Pons (tissue), 1 donor: Measurements from ENCODE around the gene ACOT6.
"Not testable (repeated sequence)": the region's sequence is repeated elsewhere in the genome, so short reads cannot be mapped to it uniquely, and the experiment has no call there.

ENCODE experiments used
- DNase-seq: peaks from one replicate; pipeline ENCODE4 v3.0.0-alpha.2; 2016; ENCODE audit warnings: low spot score

The ACOT6 gene

DNA sequence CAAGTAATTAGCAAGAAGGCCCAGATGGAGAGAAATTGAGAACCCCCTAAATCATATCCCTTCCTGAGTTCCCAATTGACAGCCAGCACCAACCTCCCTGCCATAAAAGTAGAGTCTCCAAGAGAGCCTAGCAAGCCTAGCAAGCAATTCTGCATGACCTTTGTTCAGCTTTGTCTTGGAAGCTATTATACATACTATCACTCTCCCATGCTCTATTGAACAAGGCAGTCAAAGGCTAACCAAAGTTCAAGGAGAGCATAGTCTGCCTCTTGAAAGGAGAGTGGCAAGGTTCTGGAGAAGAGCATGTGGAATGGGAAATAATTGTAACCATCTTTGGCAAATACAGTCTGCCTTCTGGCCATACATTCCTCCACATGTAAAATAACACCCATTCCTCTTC, 12.8 kb upstream of the ACOT6 start:
- DNase-seq, result no peak

- no peak for DNase-seq
These were observed 9.3 kb upstream of the ACOT6 start for GRCh38 chr14:73602994-73603393.

- DNase-seq, result no peak
These were observed 6.0 kb upstream of the ACOT6 start for GRCh38 chr14:73606271-73606670.

DNA sequence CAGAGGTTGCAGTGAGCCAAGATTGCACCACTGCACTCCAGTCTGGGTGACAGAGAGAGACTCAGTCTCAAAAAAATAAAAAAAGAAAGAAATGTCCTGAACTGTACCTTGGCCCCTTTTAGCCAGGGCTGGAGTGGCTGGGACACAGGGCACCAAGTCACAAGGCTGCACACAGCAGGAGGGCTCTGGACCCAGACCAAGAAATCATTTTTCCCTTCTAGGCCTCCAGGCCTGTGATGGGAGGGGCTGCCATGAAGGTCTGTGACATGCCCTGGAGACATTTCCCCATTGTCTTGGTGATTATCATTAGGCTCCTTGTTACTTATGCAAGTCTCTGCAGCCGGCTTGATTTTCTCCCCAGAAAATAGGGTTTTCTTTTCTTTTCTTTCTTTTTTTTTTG, 5.1 kb upstream of the ACOT6 start:
- no peak for DNase-seq

GRCh38 chr14:73610687-73611086, 1.6 kb upstream of the ACOT6 start:
- peak; percentile 12 for DNase-seq

DNA sequence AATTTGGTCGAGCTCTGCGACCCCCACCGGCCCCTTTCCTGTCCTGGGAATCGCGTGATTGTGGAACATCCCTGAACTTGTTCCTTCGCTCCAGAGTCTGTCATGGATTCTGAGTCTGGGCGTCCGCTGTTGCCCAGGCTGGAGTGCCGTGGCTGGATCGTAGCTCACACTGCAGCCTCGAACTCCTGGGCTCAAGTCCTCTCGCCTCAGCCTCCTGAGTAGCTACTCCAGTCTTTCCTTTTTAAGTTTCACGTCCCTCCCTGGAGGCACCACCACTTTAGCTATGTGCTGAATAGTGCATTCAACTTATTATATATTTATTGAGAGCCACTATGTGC, 698 bp downstream of the ACOT6 start:
- DNase-seq, result no peak

GRCh38 chr14:73613419-73613963, 1.2 kb downstream of the ACOT6 start:
- no peak for DNase-seq

GRCh38 chr14:73616831-73617230, 4.5 kb downstream of the ACOT6 start:
- no peak for DNase-seq

DNA sequence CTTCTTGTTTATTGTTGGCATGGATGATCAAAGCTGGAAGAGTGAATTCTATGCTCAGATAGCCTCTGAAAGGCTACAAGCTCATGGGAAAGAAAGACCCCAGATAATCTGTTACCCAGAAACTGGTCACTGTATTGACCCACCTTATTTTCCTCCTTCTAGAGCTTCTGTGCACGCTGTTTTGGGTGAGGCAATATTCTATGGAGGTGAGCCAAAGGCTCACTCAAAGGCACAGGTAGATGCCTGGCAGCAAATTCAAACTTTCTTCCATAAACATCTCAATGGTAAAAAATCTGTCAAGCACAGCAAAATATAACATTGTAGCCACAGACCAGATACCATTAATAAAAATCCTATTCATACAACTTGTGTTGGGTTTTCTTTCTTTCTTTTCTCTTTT, 7.2 kb downstream of the ACOT6 start:
- no peak for DNase-seq

DNA sequence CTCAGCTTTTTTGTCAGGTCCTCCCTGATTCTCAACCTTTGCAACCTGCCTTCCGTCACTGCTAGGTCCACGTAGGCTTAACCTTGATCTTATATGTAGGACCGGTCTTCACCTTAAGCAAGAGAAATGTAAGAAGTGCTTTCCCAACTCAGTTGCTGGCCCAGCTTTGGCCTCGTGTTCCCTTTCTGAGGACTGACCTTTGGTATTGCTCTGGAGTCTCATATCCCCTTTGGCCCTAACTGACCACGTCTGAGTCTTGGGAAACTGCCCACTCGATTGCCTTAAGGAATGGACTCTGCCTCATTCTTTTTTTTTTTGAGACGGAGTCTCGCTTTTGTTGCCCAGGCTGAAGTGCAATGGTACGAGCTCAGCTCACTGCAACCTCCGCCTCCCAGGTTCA, 8.0 kb downstream of the ACOT6 start:
- DNase-seq, result no peak

DNA sequence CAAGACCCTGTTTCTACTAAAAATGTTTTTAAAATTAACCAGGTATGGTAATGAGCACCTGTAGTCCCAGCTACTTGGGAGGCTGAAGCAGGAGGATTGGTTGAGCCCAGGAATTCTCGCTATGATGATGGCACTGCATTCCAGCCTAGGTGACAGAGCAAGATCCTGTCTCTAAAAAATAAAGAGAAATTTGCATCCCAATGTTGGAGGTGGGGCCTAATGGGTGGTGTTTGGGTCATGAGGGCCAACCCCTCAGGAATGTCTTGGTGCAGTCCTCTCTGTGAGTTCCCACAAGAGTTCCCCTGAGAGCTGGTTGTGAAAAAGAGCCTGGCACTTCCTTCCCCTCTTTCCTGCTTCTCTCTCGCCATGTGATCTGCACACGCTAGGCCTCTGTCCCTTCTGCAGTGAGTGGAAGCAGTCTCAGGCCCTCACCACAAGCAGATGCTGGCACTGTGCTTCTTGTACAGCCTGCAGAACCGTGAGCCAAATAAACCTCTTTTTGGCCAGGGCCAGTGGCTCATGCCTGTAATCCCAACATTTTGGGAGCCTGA, 11.3 kb downstream of the ACOT6 start:
- DNase-seq, result no peak

- DNase-seq, result no peak
These were observed 13.4 kb downstream of the ACOT6 start for GRCh38 chr14:73625706-73626105.

DNA sequence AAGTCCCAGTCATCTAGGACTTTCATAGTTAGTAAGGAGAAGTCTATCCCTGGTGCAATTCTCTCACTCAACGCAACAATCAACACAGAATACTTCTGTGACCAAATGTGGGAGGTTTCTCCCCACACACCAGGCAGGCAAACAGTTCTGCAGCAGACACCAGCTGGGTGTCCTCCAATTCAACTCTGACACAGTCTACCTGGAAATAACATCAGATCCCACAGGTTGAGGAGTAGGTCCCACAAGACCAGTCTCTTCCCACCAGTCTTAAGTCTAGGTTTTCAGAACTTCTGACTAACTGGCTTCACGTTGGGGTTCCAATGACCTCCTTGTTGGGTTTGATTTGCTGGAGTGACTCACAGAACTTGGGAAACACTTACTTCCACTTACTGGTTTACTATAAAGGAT, 14.8 kb downstream of the ACOT6 start:
- DNase-seq, result no peak

GRCh38 chr14:73630009-73630780, 17.9 kb downstream of the ACOT6 start:
- DNase-seq, result no peak

GRCh38 chr14:73633116-73634010, 21.0 kb downstream of the ACOT6 start:
- DNase-seq, result peak; percentile 81

DNA sequence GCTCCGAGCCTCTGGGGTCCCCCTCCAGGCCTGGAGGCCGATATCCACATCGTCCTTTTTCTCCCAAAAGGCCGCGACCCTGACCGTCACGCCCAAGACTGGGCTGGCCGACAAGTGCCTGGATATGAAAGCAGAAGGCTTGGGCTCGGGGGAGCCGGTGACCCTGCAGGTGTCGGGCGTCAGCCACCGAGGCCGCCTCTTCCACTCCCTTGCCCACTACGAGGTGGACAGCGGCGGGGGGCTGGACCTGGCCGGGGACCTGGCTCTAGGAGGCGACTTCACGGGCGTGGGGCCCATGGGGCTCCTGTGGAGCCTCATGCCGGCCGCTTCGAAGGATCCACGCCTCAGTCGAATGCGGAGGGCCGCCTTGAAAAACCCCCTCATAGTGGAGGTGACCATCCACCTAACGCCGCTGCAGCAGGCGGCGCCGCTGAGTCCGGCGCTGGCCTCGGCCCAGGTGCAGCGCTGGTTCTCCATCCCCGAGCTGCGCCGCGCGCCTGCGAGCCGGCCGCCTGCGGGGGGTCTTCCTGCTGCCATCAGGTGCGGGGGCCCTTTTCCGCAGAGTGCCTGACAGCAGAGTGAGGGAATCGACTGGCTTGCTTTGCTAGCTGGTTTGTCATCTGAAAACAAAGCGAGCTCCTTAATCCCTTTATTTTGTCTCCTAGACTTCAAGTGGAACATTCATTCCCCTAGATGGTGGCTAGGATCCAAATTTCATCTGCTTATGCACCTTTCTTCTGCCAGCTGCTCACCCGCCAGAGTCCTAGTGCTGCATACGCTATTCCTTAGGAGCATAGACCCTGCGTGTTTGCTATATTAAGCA, 21.9 kb downstream of the ACOT6 start:
- DNase-seq, result peak; percentile 7

DNA sequence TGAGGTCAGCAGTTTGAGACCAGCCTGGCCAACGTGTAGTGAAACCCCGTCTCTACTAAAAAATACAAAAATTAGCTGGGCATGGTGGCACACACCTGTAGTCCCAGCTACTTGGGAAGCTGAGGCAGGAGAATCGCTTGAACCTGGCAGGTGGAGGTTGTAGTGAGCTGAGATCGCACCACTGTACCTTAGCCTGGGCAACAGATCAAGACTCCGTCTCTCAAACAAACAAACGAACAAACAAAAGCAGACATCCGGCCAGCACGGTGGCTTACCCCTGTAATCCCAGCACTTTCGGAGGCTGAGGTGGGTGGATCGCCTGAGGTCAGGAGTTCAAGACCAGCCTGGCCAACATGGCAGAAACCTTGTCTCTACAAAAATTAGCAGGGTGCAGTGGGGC, 24.0 kb downstream of the ACOT6 start:
- not testable (repeated sequence) for DNase-seq

DNA sequence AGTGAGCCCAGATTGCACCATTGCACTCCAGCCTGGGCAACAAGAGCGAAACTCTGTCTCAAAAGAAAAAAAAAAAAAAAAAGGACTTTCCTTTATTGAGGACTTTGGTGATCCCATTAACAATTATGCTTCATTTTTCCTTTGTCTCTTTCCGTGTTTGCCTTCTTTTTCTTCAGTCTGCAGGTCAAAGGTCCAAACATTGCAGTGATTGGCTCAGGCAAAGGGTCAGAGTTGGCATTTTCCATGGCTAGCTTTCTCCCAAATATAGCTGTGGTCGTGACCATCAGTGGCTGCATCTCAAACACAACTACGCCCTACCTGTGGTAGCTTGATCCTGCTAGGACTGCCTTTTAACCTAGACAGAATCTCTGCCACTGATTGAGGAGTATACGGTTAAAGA, 25.5 kb downstream of the ACOT6 start:
- no peak for DNase-seq

DNA sequence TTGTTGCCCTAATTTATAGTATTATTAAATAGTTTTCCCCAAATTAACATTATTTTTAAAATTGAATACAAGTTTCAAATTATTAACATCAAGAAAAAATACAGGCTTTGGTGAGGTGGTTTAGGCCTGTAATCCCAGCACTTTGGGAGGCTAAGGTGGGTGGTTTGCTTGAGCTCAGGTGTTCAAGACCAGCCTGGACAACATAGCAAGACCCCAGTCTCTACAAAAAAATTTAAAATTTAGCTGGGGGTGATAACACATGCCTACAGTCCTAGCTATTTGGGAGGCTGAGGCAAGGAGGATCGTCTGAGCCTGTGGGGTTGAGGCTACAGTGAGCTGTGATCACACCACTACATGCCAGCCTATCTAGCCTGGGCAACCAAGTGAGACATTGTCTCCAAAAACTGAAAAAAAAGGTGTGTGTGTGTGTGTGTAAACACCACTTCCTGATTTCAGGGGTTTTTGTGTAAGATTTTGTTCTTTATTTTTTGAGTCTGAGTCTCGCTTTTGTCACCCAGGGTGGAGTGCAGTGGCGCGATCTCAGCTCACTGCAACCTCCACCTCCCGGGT, 28.6 kb downstream of the ACOT6 start:
- DNase-seq, result no peak

GRCh38 chr14:73644531-73645247, 32.4 kb downstream of the ACOT6 start, which contains the start of gene DNAL1:
TSS of gene DNAL1 (plus strand) at chr14:73644986. CDS start at chr14:73645040, 54 bp downstream.
- peak; percentile 87 for DNase-seq

- DNase-seq, result no peak
These were observed 32.9 kb downstream of the ACOT6 start for GRCh38 chr14:73645248-73645610.
